Smooth muscle cell of the brain vasculature (primary cell): Measurements from ENCODE around the gene LILRA6.
"Not testable (repeated sequence)": the region's sequence is repeated elsewhere in the genome, so short reads cannot be mapped to it uniquely, and the experiment has no call there.

Experiments
- DNase-seq: peaks from one replicate; pipeline ENCODE4 v3.0.0-alpha.2; 2012; ENCODE audit warnings: low read depth, low spot score

Gene LILRA6

GRCh38 chr19:54242646-54243045 is at the start of gene LILRA6:
Gene LILRA6 (minus strand): TSS chr19:54242790.
- DNase-seq, result not testable (repeated sequence)

DNA sequence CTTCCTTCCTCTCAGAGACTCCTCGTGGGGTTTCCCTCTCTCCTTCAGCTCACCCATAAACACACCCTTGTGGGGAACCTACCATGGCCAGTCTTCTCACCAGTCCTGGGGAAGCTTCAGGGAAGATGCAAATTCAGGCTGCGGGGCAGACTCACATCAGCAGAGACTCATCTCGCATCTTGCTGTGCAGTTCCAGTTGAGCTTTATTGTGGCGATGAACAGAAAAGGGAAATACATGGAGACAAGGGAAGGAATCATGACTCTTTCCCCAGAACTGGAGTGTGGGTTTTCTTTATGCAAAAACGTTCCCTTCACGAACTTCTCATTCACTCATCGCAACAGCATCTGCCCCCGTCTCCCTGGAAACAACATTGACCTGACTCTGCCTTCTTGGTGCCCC is 46.6 kb upstream of the LILRA6 start:
- not testable (repeated sequence) for DNase-seq

DNA sequence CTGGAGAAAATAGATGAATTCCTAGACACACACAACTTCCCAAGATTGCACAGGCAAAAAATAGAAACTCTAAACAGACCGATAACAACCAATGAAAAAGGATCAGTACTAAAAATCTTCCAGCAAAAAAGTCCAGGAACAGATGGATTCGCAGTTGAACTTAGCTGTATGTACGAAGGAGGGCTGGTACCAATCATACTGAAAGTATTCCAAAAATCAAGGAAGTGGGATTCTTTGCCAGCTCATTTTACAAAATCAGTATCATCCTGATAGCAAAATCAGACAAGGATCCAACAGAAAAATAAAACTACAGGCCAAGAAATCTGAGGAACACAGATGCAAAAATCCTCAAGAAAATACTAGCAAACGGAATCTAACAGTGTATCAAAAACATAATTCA is 44.9 kb upstream of the LILRA6 start:
- DNase-seq, result no peak

- DNase-seq, result not testable (repeated sequence)
Observed at GRCh38 chr19:54286283-54286682, 43.7 kb upstream of the LILRA6 start.

DNA sequence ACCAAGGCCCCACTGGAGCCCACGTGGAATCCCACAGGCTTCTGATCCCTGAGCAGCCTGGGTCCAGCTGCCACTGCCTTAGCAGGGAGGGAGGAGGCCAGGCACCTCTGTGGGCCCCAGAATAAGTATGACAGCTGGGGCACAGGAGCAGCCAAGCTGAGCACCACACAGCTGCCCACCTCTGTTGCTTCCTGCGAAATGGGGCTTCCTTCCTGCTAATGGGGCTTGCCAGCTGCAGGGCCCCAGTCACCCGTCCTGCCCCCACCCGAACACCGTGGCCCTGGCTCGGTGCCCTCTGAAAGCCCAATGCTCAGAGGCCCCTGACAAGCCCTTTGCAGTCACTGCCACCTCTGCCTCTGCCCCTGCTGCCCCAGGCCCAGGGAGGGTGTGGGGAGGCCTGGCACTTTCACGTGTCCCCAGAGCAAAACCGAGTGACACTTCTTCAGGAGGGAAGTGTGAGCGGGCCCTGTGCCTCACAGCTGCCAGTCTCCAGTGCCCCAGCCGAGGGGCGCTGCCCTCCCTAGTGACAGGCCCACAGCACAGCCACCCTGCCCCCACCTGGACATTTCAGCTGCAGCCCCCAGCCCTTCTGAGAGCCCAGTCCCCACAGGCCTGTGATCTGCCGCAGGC is 43.0 kb upstream of the LILRA6 start:
- not testable (repeated sequence) for DNase-seq

GRCh38 chr19:54282686-54283470 is 40.3 kb upstream of the LILRA6 start:
- no peak for DNase-seq

GRCh38 chr19:54281729-54282075 is 39.1 kb upstream of the LILRA6 start:
- DNase-seq, result not testable (repeated sequence)

- no peak for DNase-seq
Observed at GRCh38 chr19:54281007-54281728, 38.6 kb upstream of the LILRA6 start, which contains the start of gene LILRB2. Gene LILRB2 (minus strand): TSS chr19:54281110. CDS start chr19:54280496, 614 bp downstream.

- DNase-seq, result not testable (repeated sequence)
Observed at GRCh38 chr19:54280441-54280840, 37.9 kb upstream of the LILRA6 start.

- DNase-seq, result not testable (repeated sequence)
Observed at GRCh38 chr19:54280025-54280424, 37.4 kb upstream of the LILRA6 start.

- no peak for DNase-seq
Observed at GRCh38 chr19:54279406-54279962, 36.9 kb upstream of the LILRA6 start.

DNA sequence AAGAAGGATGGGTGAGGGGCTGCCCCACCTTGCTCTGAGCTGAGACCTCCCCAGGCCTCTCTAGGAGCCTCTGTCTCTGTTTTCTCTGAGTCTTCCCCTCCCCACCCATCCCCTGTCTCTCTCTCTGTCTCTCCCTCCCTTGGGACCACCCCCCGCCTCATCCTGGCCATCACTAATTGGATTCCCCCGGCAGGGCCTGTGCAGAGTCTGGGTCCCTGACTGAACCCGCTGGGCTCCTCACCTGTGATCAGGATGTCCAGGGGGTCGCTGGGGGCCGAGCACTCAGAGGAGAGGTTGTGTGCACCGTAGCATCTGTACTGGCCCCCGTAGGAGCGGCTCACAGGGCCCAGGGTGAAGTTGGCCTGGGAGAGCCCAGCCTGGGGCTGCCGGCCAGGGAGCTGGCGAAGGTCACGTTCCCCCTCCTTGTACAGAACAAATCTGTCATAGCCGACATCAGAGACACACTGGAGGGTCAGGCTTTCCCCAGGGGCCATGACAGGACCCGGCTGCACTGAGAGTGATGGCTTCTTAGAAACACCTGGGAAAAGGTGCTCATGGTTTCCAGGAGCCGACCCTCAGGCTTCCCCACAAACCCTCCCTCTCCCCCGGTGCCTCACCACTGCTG is 36.1 kb upstream of the LILRA6 start:
- not testable (repeated sequence) for DNase-seq

DNA sequence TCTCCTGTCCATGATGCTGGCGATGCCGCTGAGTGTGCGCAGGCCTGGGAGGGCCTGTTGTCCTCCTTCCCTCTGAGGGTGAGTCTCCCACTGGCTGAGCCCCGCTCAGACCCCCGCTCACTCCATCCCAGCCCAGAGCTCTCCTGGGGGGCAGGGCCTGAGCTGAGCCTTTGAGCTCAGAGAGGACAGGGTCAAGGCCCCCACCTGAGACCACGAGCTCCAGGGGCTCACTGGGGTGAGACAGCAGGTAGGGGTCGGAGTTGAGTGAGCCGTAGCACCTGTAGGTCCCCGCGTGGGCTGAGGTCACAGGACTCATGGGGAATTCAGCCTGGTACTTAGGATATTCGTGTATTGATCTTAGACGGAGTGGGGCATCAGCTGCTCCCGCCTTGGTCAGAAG is 35.5 kb upstream of the LILRA6 start:
- DNase-seq, result not testable (repeated sequence)

DNA sequence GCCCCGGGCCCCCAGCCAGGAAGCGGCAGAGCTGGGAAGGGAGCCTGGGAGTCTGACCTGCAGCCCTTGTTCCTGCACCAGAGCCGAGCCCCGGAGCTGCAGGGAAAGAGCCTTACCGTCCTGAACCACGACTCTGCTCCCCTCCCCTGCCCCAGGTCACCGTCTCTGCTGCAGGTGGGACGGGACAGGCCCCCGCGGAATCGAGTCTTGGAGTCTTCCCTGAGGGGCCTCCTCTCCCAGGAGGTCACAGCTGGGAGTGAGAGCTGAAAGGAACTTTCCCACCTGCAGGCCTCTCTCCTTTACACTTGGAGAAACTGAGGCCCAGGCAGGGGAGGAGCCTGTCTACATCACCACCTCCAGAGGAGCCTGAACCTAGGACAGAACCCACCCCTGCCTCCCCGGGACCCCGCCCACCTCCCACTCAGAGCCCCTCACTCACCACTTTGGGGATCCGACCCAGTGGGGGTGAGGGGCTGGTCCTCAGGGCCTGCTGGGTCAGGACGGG is 34.6 kb upstream of the LILRA6 start:
- DNase-seq, result not testable (repeated sequence)

- DNase-seq, result no peak
Observed at GRCh38 chr19:54275951-54276350, 33.4 kb upstream of the LILRA6 start.

DNA sequence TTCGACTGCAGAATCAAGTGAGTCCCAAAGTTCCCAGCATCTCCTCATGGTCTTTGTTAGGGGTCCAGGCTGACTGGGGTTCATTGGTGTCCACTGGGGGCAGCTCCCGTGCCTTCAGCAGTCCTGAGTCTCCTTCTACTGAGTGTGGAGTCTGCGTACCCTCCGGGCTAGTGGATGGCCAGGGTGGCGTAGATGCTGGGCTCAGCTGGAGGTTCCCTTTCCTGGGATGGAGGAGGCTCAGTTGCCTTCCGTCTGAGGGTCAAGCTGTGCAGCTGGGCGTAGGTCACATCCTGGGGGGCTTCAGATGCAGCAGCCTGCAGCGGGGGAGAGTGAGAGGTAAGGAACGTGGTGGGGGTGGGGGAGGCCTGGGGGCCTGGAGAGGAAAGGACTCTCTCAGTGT is 31.9 kb upstream of the LILRA6 start:
- DNase-seq, result not testable (repeated sequence)

DNA sequence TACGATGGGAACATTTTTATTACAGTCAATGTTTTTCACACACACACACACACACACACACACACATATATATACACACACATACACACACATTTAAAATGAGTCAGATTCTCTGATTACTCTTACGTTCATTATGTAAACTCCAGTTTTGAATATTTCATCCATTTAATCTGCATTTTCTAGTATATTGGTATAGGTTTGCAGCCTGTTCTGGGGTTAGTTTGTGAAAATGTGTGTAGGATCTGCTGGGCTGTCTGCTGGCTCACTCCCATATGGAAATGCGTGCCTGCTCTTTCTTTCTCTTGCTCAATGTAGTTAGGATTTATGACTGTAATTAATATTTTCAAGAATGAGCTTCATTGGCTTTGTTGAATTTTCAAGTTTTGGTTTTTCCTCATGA is 31.2 kb upstream of the LILRA6 start:
- DNase-seq, result no peak

GRCh38 chr19:54272181-54272580 is 29.6 kb upstream of the LILRA6 start:
- not testable (repeated sequence) for DNase-seq

DNA sequence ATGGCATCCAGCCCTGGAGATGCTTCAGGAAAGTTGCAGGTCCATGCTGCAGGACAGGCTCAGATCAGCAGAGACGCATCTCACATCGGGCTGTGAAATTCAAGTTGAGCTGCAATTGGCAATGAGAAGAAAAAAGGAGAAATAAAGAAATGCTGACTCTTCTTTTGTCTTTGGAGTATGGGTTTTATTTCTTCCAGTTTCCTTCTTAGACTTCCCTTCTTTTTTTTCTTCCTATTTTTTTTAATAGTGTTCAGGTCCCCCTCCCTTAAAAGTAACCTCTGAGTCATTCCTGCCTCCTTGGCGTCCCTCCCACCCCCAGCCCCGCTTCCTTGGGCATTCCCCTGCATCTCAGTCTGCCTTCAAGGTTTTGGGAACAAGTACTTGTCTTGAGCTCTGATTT is 29.0 kb upstream of the LILRA6 start:
- not testable (repeated sequence) for DNase-seq

DNA sequence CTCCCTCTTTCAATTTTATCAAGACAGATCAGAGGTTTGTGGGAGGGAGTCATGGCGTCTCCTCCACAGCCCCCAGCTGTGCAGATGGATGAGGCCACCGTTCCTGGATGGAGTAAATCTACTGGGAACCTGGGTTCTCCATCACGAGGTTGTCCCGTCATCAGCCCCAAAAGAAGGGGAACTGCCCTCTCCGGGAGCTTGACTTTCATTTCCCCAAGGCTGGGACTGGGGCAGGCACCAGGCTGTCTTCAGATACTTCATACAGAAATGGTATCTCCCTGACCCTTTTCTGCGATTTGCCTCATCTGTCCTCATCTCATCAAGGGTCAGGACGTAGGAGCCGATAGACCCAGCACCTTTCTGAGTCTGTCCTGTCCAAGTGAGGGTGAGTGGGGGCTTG is 28.5 kb upstream of the LILRA6 start:
- DNase-seq, result no peak

GRCh38 chr19:54268936-54269335 is 26.3 kb upstream of the LILRA6 start:
- no peak for DNase-seq
